LNCAP (cell line): Measurements from ENCODE around the gene TBC1D8.

Experiments used
- TF ChIP-seq, protein P1 (sequence below): fragments of 450-650 bp; IDR thresholded peaks from 2 replicates; pipeline ENCODE4 v1.5.1; 2017; ENCODE audit warnings: mild to moderate bottlenecking

The TBC1D8 gene

GRCh38 chr2:101105654-101106053 lies 45.5 kb downstream of the TBC1D8 start:
- TF ChIP-seq, protein P1, sequence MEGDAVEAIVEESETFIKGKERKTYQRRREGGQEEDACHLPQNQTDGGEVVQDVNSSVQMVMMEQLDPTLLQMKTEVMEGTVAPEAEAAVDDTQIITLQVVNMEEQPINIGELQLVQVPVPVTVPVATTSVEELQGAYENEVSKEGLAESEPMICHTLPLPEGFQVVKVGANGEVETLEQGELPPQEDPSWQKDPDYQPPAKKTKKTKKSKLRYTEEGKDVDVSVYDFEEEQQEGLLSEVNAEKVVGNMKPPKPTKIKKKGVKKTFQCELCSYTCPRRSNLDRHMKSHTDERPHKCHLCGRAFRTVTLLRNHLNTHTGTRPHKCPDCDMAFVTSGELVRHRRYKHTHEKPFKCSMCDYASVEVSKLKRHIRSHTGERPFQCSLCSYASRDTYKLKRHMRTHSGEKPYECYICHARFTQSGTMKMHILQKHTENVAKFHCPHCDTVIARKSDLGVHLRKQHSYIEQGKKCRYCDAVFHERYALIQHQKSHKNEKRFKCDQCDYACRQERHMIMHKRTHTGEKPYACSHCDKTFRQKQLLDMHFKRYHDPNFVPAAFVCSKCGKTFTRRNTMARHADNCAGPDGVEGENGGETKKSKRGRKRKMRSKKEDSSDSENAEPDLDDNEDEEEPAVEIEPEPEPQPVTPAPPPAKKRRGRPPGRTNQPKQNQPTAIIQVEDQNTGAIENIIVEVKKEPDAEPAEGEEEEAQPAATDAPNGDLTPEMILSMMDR = no peak

- TF ChIP-seq, protein P1 = no peak
Observed at GRCh38 chr2:101097638-101098037, 53.5 kb downstream of the TBC1D8 start.

DNA sequence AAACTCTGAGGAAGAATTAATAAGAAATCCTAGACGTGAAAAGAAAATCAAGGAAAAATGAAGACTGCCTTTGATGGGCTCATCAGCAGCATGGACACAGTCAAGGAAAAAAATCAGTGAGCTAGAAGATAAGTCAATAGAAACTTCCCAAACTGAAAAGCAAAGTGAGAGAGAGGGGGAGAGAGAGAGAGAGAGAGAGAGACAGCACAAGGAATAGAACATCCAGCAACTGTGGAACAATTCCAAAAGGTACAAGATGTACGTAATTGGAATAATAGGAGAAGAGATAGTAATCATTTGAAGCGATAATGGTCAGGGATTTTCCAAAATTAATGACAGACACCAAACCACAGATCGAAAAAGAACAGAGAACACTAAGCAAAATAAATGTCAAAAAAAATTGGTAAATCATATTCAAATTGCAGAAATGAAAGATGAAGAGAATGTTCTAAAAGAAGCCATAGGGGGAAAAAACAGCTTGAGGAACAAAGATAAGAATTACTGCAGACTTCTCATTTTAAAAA lies 54.5 kb downstream of the TBC1D8 start:
- TF ChIP-seq, protein P1 = no peak

DNA sequence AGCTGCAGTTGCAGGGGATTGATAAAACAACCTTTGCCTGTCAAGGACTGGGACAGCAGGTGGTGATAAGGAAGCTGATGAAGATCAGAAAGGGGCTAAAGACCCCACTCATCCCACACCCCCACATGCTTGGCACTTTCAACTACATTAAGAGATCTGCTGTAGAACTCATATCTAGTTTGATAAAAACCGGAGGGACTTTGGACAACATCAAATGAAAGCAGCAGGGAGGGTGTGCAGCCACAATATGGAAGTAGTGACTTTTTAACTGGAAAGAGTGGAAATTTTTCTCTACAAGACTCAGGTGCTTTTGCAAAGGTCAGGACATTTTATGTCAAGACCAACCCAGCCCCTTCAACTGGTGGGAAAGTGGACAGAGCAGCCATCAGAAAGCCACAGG lies 56.8 kb downstream of the TBC1D8 start:
- TF ChIP-seq, protein P1 = no peak

GRCh38 chr2:101089942-101090799 lies 61.0 kb downstream of the TBC1D8 start:
- TF ChIP-seq, protein P1 = no peak

- TF ChIP-seq, protein P1 = no peak
Observed at GRCh38 chr2:101089419-101089818, 61.8 kb downstream of the TBC1D8 start.

- TF ChIP-seq, protein P1 = no peak
Observed at GRCh38 chr2:101087638-101088037, 63.5 kb downstream of the TBC1D8 start.
